Measurements from ENCODE around the gene HLF.

HLF gene

DNA sequence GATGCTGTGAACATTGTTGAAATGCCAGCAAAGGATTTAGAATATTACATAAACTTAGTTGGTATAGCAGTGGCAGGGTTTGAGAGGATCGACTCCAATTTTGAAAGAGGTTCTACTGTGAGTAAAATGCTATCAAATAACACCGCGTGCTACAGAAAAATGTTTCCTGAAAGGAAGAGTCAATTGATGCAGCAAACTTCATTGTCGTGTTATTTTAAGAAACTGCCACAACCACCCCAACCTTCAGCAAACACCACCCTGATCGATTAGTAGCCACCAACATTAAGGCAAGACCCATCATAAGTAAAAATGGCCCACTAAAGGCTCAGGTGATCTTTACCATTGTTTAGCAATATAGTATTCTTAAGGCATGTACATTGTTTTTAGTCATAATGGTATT is 27.3 kb downstream of the HLF start:
- DNase-seq (ENCODE audit: low read depth): no peak

DNA sequence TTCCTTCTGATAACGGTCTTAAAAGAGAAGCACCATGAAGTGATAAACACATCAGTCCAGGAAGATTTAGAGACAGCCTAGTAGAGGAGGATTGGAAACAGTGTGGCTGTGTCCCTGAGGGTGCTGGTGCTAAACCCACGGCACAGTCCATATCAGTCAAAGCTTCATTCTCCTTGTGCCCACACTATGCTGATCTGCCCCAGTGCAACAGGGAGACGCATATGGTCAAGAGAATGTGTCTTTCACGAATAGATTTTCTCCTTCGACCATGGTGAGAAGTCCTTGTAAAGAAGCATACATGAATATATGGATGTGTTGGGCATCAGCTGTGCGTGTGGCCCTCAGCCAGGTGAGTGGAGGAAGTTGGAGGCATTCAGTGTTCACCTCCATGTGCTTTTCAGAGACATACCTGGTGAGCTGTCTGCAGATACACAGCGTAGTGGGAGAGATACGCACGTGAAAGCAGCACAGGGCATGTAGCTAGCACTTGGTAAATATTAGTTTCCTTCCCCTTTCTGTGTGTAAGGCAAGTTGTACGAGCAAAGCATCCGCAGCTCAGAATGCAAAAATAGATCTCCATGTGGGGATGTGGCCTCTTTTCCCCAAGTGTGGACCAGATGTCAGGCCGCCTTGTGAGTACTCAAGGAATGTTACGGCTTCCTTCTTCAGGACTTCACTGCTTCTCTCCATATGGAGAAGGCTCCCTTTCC is 29.4 kb downstream of the HLF start:
- no peak for DNase-seq (ENCODE audit: low read depth)

DNA sequence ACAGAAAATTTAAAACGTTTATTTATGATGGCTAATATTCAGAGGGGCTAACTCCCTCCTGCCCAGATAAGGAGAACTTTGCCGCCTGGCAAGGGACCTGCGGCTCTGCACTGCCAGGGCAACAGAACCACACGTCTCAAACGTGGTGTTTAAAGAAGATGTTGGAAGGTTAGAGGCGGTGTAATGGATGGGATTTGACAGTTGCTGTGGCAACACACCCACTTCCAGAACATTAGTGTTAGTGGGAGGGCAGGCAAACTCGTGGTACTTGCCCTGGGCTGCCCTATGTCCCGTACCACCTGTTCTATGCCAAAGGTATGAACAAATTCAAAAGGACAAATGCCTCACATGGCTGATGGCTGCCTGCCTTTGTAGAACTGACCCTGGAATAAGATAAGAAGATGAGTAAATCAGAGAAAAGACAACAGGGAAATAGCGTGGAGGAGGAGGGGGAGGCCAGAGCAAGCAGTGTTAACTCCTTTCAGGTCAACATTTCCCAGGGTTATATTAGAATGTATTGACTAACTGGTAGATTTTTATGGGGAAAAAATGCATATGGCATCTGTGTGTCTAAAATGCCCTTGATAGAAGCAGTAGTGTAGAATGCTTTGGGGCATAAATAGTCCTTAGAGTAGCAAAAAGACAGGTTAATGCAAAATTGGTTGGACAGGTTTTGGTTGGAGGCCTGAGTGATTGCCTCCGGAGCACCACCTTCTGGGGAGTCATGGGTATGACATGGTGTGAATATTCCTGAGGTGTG is 30.8 kb downstream of the HLF start:
- peak; percentile 26 for DNase-seq (ENCODE audit: low read depth)

GRCh38 chr17:55296171-55296695 is 31.5 kb downstream of the HLF start:
- no peak for DNase-seq (ENCODE audit: low read depth)

- no peak for DNase-seq (ENCODE audit: low read depth)
Measured at GRCh38 chr17:55296699-55297098, 31.9 kb downstream of the HLF start.

GRCh38 chr17:55298111-55298730 is 33.5 kb downstream of the HLF start:
- DNase-seq (ENCODE audit: low read depth): no peak

GRCh38 chr17:55299162-55299838 is 34.5 kb downstream of the HLF start:
- no peak for DNase-seq (ENCODE audit: low read depth)

DNA sequence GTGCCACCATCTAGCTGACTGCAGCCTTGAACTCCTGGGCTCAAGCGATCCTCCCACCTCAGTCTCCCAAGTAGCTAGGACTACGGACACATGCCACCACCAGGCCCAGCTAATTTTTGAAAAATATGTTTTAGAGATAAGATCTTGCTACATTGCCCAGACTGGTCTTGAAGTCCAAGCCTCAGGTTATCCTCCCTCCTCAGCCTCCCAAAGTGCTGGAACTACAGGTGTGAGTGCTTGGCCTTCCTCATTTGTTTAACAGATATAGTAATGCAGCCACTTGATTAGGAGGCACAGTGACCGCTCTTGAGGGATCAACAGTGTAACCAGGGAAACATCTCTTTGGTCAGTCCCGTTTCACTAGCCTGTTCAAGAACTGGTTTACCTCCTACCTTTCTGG is 35.1 kb downstream of the HLF start:
- no peak for DNase-seq (ENCODE audit: low read depth)

- DNase-seq (ENCODE audit: low read depth): no peak
Measured at GRCh38 chr17:55300479-55301290, 35.9 kb downstream of the HLF start.

GRCh38 chr17:55301521-55302406 is 37.0 kb downstream of the HLF start:
- no peak for DNase-seq (ENCODE audit: low read depth)

GRCh38 chr17:55302407-55302787 is 37.6 kb downstream of the HLF start:
- DNase-seq (ENCODE audit: low read depth): no peak

DNA sequence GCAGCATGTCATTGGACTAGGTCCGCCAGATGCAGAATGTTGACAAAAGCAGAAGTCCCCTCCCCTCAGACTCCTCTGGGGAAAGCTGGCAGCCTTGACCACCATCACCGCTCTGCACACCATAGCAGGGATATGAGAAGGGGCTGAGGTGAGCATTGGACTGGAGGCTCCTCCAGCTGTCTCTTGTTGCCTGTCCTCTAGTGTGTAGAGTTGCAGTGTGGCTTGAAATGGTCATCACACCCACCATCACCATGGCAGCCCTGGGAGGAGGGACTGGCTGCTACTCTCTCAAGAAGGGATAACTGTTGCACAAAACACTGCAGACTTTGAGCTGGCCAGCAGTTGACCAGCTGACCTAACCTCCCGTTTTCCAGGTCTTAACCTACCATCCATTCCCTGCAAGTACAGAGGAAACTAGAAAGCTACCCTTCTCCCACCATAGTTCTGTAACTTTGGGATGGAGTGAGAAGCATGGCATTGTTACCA is 38.3 kb downstream of the HLF start:
- no peak for DNase-seq (ENCODE audit: low read depth)

- no peak for DNase-seq (ENCODE audit: low read depth)
Measured at GRCh38 chr17:55303701-55304145, 39.0 kb downstream of the HLF start.

- no peak for DNase-seq (ENCODE audit: low read depth)
Measured at GRCh38 chr17:55304171-55304859, 39.6 kb downstream of the HLF start.

DNA sequence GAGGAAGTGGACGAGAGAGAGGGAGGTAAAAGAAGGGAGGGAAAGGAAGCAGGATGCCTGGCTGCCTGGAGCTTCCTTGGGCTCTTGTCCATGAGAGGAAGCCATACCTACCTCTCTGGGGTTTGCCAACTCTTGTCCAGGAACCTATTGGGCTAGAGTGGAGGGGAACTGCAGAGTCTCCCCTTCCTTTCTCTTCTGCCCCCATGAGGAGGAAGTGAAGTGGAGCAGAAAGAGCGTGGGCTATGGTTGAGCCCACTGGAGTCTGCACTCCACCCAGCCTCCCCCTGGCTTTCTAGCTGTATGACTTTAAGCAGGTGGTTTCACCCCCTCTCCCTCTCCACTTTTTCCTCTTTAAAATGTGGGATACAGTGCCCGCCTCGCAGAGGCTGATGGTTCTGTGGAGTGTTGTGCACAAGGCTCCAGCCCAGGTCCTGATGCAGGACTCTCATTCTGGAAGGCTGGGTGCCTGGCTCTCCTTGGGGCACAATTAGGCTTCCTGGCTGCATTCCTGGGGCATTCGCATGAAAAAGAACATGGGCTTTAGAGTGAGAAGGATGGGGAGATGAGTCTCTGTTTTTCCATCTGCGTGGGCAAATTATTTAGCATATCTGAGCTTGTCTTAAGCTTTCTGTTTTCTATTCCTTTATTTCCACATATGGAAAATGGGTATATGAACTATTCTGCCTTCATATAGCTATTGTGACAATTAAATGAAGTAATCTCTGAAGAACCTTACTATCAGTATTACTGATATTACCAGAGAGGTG is 40.7 kb downstream of the HLF start:
- DNase-seq (ENCODE audit: low read depth): no peak

GRCh38 chr17:55307879-55308278 is 43.1 kb downstream of the HLF start:
- DNase-seq (ENCODE audit: low read depth): no peak

- no peak for DNase-seq (ENCODE audit: low read depth)
Measured at GRCh38 chr17:55308613-55309391, 44.0 kb downstream of the HLF start.

- no peak for DNase-seq (ENCODE audit: low read depth)
Measured at GRCh38 chr17:55311767-55312375, 47.1 kb downstream of the HLF start.
